Neural progenitor cell (in vitro differentiated cells): ENCODE data around the gene YPEL2. TPM values are rescaled to one million over a fixed set of nuclear protein-coding genes. Genes with fewer than 3 reads are reported as not detected.

Source experiments
- DNase-seq: peaks from one replicate; pipeline ENCODE4 v3.0.0-alpha.2; 2016; ENCODE audit warnings: low spot score
- H2AFZ ChIP-seq: fragments of 200-600 bp; sonication (generic); replicated peaks from 2 replicates; pipeline ENCODE4 v1.6.1; 2016; ENCODE audit warnings: antibody characterized with exemption
- H3F3A ChIP-seq: fragments of 200-600 bp; sonication (generic); 2 replicates; pipeline ENCODE4 v1.6.1; 2016; ENCODE audit warnings: antibody characterized with exemption, low read depth
- H3K27ac ChIP-seq: fragments of 200-600 bp; sonication (generic); 2 replicates; pipeline ENCODE4 v1.5.1; 2016; ENCODE audit warnings: mild to moderate bottlenecking
- H3K27me3 ChIP-seq: fragments of 200-600 bp; sonication (generic); 2 replicates; pipeline ENCODE4 v1.6.1; 2016; ENCODE audit warnings: mild to moderate bottlenecking, moderate library complexity
- H3K36me3 ChIP-seq: fragments of 200-600 bp; sonication (generic); 2 replicates; pipeline ENCODE4 v1.5.1; 2016
- H3K4me1 ChIP-seq: fragments of 200-600 bp; sonication (generic); 2 replicates; pipeline ENCODE4 v1.6.1; 2016; ENCODE audit warnings: mixed run types
- H3K4me2 ChIP-seq: fragments of 200-600 bp; sonication (generic); 2 replicates; pipeline ENCODE4 v1.6.1; 2016
- H3K4me3 ChIP-seq: fragments of 200-600 bp; sonication (generic); 2 replicates; pipeline ENCODE4 v1.5.1; 2016
- H3K79me2 ChIP-seq: fragments of 200-600 bp; sonication (generic); 2 replicates; pipeline ENCODE4 v1.6.1; 2016; ENCODE audit warnings: low read depth
- H3K9ac ChIP-seq: fragments of 200-600 bp; sonication (generic); 2 replicates; pipeline ENCODE4 v1.6.1; 2016
- H3K9me3 ChIP-seq: fragments of 200-600 bp; sonication (generic); 2 replicates; pipeline ENCODE4 v1.5.1; 2016; ENCODE audit warnings: low read depth
- H4K20me1 ChIP-seq: fragments of 200-600 bp; sonication (generic); 2 replicates; pipeline ENCODE4 v1.6.1; 2016; ENCODE audit warnings: low read depth
- H3K27ac Mint-ChIP-seq: 3 replicates; pipeline ENCODE4 v1.8.0; 2021; ENCODE audit warnings: mixed read lengths
- H3K27me3 Mint-ChIP-seq: 2 replicates; pipeline ENCODE4 v1.8.0; 2022; ENCODE audit warnings: low read depth, mild to moderate bottlenecking, inconsistent platforms, moderate library complexity, mixed read lengths; ENCODE audit not compliant: insufficient read depth
- H3K36me3 Mint-ChIP-seq: 3 replicates; pipeline ENCODE4 v1.8.0; 2021; ENCODE audit warnings: mixed read lengths
- H3K4me1 Mint-ChIP-seq: 3 replicates; pipeline ENCODE4 v1.8.0; 2021; ENCODE audit warnings: mixed read lengths
- H3K4me3 Mint-ChIP-seq: 3 replicates; pipeline ENCODE4 v1.8.0; 2021; ENCODE audit warnings: mild to moderate bottlenecking, moderate library complexity, mixed read lengths
- H3K9me3 Mint-ChIP-seq: 3 replicates; pipeline ENCODE4 v1.8.0; 2020; ENCODE audit warnings: mixed read lengths
- EZH2 ChIP-seq: fragments of 200-600 bp; sonication (generic); IDR thresholded peaks from 2 replicates; pipeline ENCODE4 v1.6.1; 2017; ENCODE audit warnings: antibody characterized with exemption, mild to moderate bottlenecking, moderate library complexity
- EZH2phosphoT487 ChIP-seq: fragments of 200-600 bp; sonication (generic); IDR thresholded peaks from 2 replicates; pipeline ENCODE4 v1.6.1; 2017; ENCODE audit warnings: antibody characterized with exemption
- total RNA-seq: library from RNA; depleted of rRNA; stranded (reverse); fragments of >200 nt; gene quantifications from 2 replicates; pipeline ENCODE4 v1.2.3, GENCODE V29; 2015; ENCODE audit warnings: low replicate concordance
- TF ChIP-seq, protein P1 (sequence below): fragments of 200-600 bp; sonication (generic); IDR thresholded peaks from 2 replicates; pipeline ENCODE4 v1.5.1; 2017; ENCODE audit warnings: antibody characterized with exemption, mild to moderate bottlenecking

YPEL2 gene
- total RNA-seq, 1 donor from 2014 or later, result 38.0 TPM

DNA sequence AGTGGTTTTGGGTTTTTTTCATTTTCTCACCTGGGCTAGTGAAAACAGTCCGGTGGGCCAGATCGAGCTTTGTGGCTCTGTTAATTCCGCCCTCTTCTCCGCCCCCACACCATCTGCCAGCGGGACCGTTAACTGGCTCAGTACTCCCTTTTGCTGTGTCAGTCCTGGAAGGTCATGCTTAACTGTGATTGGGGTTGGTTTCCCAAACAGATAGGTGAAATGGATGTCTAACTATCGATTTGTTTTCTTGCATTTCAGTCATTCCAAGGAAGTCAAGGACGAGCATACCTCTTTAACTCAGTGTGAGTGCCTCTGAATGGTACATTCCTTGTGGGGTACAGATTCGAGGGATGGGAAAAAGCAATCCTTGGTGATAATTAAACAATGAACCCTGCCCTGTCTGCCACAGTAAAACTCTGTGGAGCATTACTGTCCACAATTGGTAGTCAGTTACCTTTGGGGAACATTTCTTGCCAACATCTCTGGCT is 56.7 kb downstream of the YPEL2 start:
- Mint-ChIP-seq H3K27ac (peak overlapping the region; percentile 74), H3K9me3 (no peaks in the 10 kb centered on the region), H3K4me1 (peaks cover 13% of the 10 kb centered on the region), H3K27me3 (peaks cover 6% of the 10 kb centered on the region), H3K36me3 (peaks cover 10% of the 10 kb centered on the region), H3K4me3 (no peak overlapping the region)
- Histone ChIP-seq H3K9ac (no peak overlapping the region), H2AFZ (no peak overlapping the region), H3K27ac (no peak overlapping the region), H3K36me3 (no peaks in the 10 kb centered on the region), H3K9me3 (no peaks in the 10 kb centered on the region), H3K4me1 (no peaks in the 10 kb centered on the region), H3K27me3 (no peaks in the 10 kb centered on the region), H4K20me1 (peaks cover 15% of the 10 kb centered on the region), H3K79me2 (no peaks in the 10 kb centered on the region), H3K4me3 (no peak overlapping the region), H3K4me2 (no peak overlapping the region), H3F3A (peaks cover 2% of the 10 kb centered on the region)
- TF ChIP-seq EZH2phosphoT487, result no peak
- no peak for TF ChIP-seq EZH2
- TF ChIP-seq, protein P1, sequence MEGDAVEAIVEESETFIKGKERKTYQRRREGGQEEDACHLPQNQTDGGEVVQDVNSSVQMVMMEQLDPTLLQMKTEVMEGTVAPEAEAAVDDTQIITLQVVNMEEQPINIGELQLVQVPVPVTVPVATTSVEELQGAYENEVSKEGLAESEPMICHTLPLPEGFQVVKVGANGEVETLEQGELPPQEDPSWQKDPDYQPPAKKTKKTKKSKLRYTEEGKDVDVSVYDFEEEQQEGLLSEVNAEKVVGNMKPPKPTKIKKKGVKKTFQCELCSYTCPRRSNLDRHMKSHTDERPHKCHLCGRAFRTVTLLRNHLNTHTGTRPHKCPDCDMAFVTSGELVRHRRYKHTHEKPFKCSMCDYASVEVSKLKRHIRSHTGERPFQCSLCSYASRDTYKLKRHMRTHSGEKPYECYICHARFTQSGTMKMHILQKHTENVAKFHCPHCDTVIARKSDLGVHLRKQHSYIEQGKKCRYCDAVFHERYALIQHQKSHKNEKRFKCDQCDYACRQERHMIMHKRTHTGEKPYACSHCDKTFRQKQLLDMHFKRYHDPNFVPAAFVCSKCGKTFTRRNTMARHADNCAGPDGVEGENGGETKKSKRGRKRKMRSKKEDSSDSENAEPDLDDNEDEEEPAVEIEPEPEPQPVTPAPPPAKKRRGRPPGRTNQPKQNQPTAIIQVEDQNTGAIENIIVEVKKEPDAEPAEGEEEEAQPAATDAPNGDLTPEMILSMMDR, result no peak
- DNase-seq, result no peak

DNA sequence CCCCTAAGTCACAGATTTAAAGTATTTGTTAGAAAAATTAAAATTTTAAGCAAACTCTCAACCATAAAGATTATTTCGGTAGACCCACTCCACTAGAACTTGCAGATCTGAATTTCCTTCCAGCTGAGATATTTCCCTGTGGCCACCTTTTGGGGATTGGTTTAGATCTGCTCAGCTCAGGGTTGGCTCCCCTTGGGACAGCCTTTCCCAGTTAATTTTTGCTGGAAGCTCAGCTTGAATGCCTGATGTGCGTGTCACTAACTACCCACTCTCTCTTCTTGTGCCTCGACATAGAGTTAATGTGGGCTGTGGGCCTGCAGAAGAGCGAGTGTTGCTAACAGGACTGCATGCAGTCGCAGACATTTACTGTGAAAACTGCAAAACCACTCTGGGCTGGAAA is 57.6 kb downstream of the YPEL2 start:
- H3K4me1 Mint-ChIP-seq, result peaks cover 13% of the 10 kb centered on the region
- no peaks in the 10 kb centered on the region for H3K36me3 ChIP-seq
- no peaks in the 10 kb centered on the region for H3K4me1 ChIP-seq
- TF ChIP-seq, protein P1, result no peak
- TF ChIP-seq EZH2phosphoT487, result no peak
- no peak for TF ChIP-seq EZH2
- H3K27me3 Mint-ChIP-seq, result peaks cover 6% of the 10 kb centered on the region
- H3K79me2 ChIP-seq, result no peaks in the 10 kb centered on the region
- peaks cover 10% of the 10 kb centered on the region for H3K36me3 Mint-ChIP-seq
- peaks cover 2% of the 10 kb centered on the region for H3F3A ChIP-seq
- H3K9me3 ChIP-seq, result no peaks in the 10 kb centered on the region
- H3K9me3 Mint-ChIP-seq, result no peaks in the 10 kb centered on the region
- no peak for DNase-seq
- no peak overlapping the region for H3K4me2 ChIP-seq
- H4K20me1 ChIP-seq, result peaks cover 13% of the 10 kb centered on the region
- no peak overlapping the region for H3K4me3 ChIP-seq
- no peak overlapping the region for H3K27ac ChIP-seq
- no peak overlapping the region for H3K9ac ChIP-seq
- H3K27ac Mint-ChIP-seq, result no peak overlapping the region
- H2AFZ ChIP-seq, result no peak overlapping the region
- no peaks in the 10 kb centered on the region for H3K27me3 ChIP-seq
- H3K4me3 Mint-ChIP-seq, result no peak overlapping the region

DNA sequence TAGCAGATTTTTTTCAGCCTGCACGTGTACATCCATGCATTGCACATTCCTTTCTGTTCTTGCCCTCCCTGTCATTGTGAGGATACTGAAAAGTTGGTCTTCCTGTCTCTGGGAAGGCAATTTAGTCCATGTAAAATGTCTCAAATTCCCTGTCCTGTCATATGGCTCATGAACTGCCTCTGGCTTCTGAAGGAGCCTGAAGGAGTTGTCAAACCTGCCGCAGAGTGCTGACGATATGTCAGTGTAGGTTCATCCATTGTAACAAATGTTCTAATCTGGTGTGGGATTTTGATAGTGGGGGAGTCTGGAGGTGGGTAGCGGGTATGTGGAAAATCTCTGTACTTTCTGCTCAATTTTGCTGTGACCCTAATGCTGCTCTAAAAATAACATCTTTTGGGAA is 59.6 kb downstream of the YPEL2 start:
- no peak for TF ChIP-seq EZH2phosphoT487
- TF ChIP-seq, protein P1, result no peak
- TF ChIP-seq EZH2, result no peak
- H3K9me3 ChIP-seq, result no peaks in the 10 kb centered on the region
- Mint-ChIP-seq H3K4me1 (peaks cover 13% of the 10 kb centered on the region), H3K27ac (no peak overlapping the region), H3K27me3 (peaks cover 6% of the 10 kb centered on the region), H3K9me3 (peaks cover 7% of the 10 kb centered on the region), H3K4me3 (no peak overlapping the region), H3K36me3 (peaks cover 17% of the 10 kb centered on the region)
- H3K4me2 ChIP-seq, result no peak overlapping the region
- no peak for DNase-seq
- peaks cover 9% of the 10 kb centered on the region for H4K20me1 ChIP-seq
- H3K4me3 ChIP-seq, result no peak overlapping the region
- no peaks in the 10 kb centered on the region for H3K4me1 ChIP-seq
- H3K27me3 ChIP-seq, result no peaks in the 10 kb centered on the region
- H3K79me2 ChIP-seq, result no peaks in the 10 kb centered on the region
- H3K36me3 ChIP-seq, result no peaks in the 10 kb centered on the region
- H3K27ac ChIP-seq, result no peak overlapping the region
- H2AFZ ChIP-seq, result no peak overlapping the region
- no peak overlapping the region for H3K9ac ChIP-seq
- peaks cover 2% of the 10 kb centered on the region for H3F3A ChIP-seq
